H1 (cell line): ENCODE measurements around the gene CCDC81. TPM values are rescaled to one million over a fixed set of nuclear protein-coding genes. Genes with fewer than 3 reads are reported as not detected.

ENCODE experiments used
- CTCF ChIA-PET: fragments of 300-600 bp; sonication (Branson Sonifier 250); formaldehyde crosslinking; loops from one replicate; lab custom pipeline; 2021; ENCODE audit not compliant: partially characterized antibody; lab: Charles Lee
- POLR2A ChIA-PET: fragments of 300-600 bp; sonication (Branson Sonifier 250); formaldehyde crosslinking; loops from one replicate; lab custom pipeline; 2021; ENCODE audit warnings: inconsistent platforms; ENCODE audit not compliant: partially characterized antibody; lab: Charles Lee
- DNase-seq, 2 experiments: peaks; one replicate each; pipeline versions ENCODE4 v3.0.0 to v3.0.0-alpha.2; 2010 to 2022; ENCODE audit warnings: low spot score in 2 of 2, low read depth in 1 of 2, mixed read lengths in 1 of 2
- FAIRE-seq: peaks from 2 replicates; lab custom pipeline; 2011; peaks lifted over from hg19 to GRCh38; lab: Jason Lieb, UNC
- H2AFZ ChIP-seq: 2 replicates; pipeline ENCODE4 v1.8.1; 2012; ENCODE audit warnings: low read length, inconsistent platforms
- H2AK5ac ChIP-seq: 2 replicates; pipeline ENCODE4 v1.6.1; 2013; ENCODE audit warnings: low read depth, low read length
- H2BK120ac ChIP-seq: replicated peaks from 2 replicates; pipeline ENCODE3; 2013; ENCODE audit warnings: low read depth, low read length, inconsistent platforms
- H2BK12ac ChIP-seq: 2 replicates; pipeline ENCODE4 v1.6.1; 2013; ENCODE audit warnings: low read depth, low read length
- H2BK15ac ChIP-seq: 2 replicates; pipeline ENCODE4 v1.6.1; 2013; ENCODE audit warnings: low read length
- H2BK20ac ChIP-seq: 2 replicates; pipeline ENCODE4 v1.6.1; 2013; ENCODE audit warnings: low read length
- H2BK5ac ChIP-seq: 2 replicates; pipeline ENCODE4 v1.6.1; 2013; ENCODE audit warnings: low read depth, low read length
- H3K14ac ChIP-seq: 2 replicates; pipeline ENCODE4 v1.6.1; 2013; ENCODE audit warnings: inconsistent platforms; ENCODE audit not compliant: insufficient read length
- H3K18ac ChIP-seq: 2 replicates; pipeline ENCODE4 v1.6.1; 2013; ENCODE audit warnings: low read length; ENCODE audit errors: extremely low read depth
- H3K23ac ChIP-seq: 2 replicates; pipeline ENCODE4 v1.6.1; 2013; ENCODE audit warnings: inconsistent platforms; ENCODE audit not compliant: insufficient read length
- H3K23me2 ChIP-seq: 2 replicates; pipeline ENCODE4 v1.6.1; 2013; ENCODE audit warnings: low read depth, low read length
- H3K27ac ChIP-seq: 2 replicates; pipeline ENCODE4 v1.6.1; 2011; ENCODE audit warnings: low read depth, low read length, inconsistent platforms
- H3K27me3 ChIP-seq, 4 experiments: replicated peaks in 1 of 4; 1 replicate in 1 of 4; 2 replicates in 3 of 4; pipeline versions ENCODE4 v1.6.1 to v1.8.1; 2011 to 2013; ENCODE audit warnings: low read length in 3 of 4, mild to moderate bottlenecking in 3 of 4, inconsistent platforms in 2 of 4, mixed read lengths in 2 of 4, moderate library complexity in 1 of 4; ENCODE audit not compliant: control insufficient read depth in 3 of 4, insufficient read depth in 3 of 4; ENCODE audit errors: extremely low read depth in 1 of 4
- H3K36me3 ChIP-seq, 4 experiments: 2 replicates each; pipeline versions ENCODE4 v1.6.1 to v1.8.1; 2011 to 2013; ENCODE audit warnings: mild to moderate bottlenecking in 4 of 4, low read length in 3 of 4, moderate library complexity in 2 of 4, control low read depth in 1 of 4, inconsistent platforms in 1 of 4; ENCODE audit not compliant: insufficient read depth in 4 of 4, control insufficient read depth in 2 of 4
- H3K4ac ChIP-seq: replicated peaks from 2 replicates; pipeline ENCODE3; 2013; ENCODE audit warnings: low read length, low read depth, mixed read lengths, inconsistent platforms; ENCODE audit not compliant: insufficient read length
- H3K4me1 ChIP-seq, 4 experiments: replicated peaks in 1 of 4; 1 replicate in 1 of 4; 2 replicates in 3 of 4; pipeline versions ENCODE4 v1.6.1 to v1.8.1; 2011 to 2013; ENCODE audit warnings: low read length in 3 of 4, inconsistent platforms in 2 of 4, mixed read lengths in 1 of 4; ENCODE audit not compliant: insufficient read depth in 4 of 4, control insufficient read depth in 3 of 4
- H3K4me2 ChIP-seq, 2 experiments: 2 replicates each; pipeline versions ENCODE4 v1.6.1 to v1.8.1; 2011 to 2013; ENCODE audit warnings: low read depth in 2 of 2, low read length in 2 of 2, control low read depth in 1 of 2, inconsistent platforms in 1 of 2, mild to moderate bottlenecking in 1 of 2; ENCODE audit not compliant: insufficient read depth in 1 of 2
- H3K4me3 ChIP-seq, 4 experiments: fragments of 200-600, 300-600 bp in 1 of 4; sonication (generic), shearing (Covaris generic), sonication (Bioruptor Twin) in 1 of 4; 2 replicates each; pipeline versions ENCODE4 v1.5.1 to v1.8.1; 2011 to 2016; ENCODE audit warnings: low read length in 4 of 4, low read depth in 3 of 4, control low read depth in 2 of 4, inconsistent platforms in 2 of 4, mild to moderate bottlenecking in 2 of 4, mixed read lengths in 1 of 4, moderate library complexity in 1 of 4; ENCODE audit not compliant: insufficient read depth in 2 of 4; ENCODE audit errors: extremely low read depth in 1 of 4
- H3K56ac ChIP-seq: replicated peaks from 2 replicates; pipeline ENCODE3; 2013; ENCODE audit warnings: low read depth, mild to moderate bottlenecking, mixed read lengths, low read length, inconsistent platforms; ENCODE audit not compliant: insufficient read length
- H3K79me1 ChIP-seq: 2 replicates; pipeline ENCODE4 v1.6.1; 2013; ENCODE audit warnings: low read depth, low read length, control low read depth
- H3K79me2 ChIP-seq, 2 experiments: 2 replicates each; pipeline versions ENCODE4 v1.6.1 to v1.8.1; 2012 to 2013; ENCODE audit warnings: low read length in 2 of 2, mild to moderate bottlenecking in 2 of 2, inconsistent platforms in 1 of 2; ENCODE audit not compliant: insufficient read depth in 2 of 2, control insufficient read depth in 1 of 2
- H3K9ac ChIP-seq, 4 experiments: replicated peaks in 1 of 4; 1 replicate in 1 of 4; 2 replicates in 3 of 4; pipeline versions ENCODE4 v1.6.1 to v1.8.1; 2011 to 2013; ENCODE audit warnings: low read depth in 3 of 4, low read length in 3 of 4, control low read depth in 2 of 4, mild to moderate bottlenecking in 2 of 4, moderate library complexity in 2 of 4, inconsistent platforms in 1 of 4; ENCODE audit errors: extremely low read depth in 1 of 4
- H3K9me3 ChIP-seq, 2 experiments: 2 replicates each; pipeline versions ENCODE4 v1.6.1 to v1.8.1; 2012 to 2013; ENCODE audit warnings: mild to moderate bottlenecking in 2 of 2, moderate library complexity in 2 of 2, control low read depth in 1 of 2, inconsistent platforms in 1 of 2, low read depth in 1 of 2, low read length in 1 of 2, mixed read lengths in 1 of 2; ENCODE audit not compliant: insufficient read depth in 2 of 2
- H4K20me1 ChIP-seq, 2 experiments: replicated peaks in 1 of 2; 2 replicates each; pipeline versions ENCODE3 to v1.8.1; 2011 to 2013; ENCODE audit warnings: inconsistent platforms in 2 of 2, low read length in 2 of 2, mild to moderate bottlenecking in 1 of 2; ENCODE audit not compliant: insufficient read depth in 2 of 2, control insufficient read depth in 1 of 2
- H4K5ac ChIP-seq: 2 replicates; pipeline ENCODE4 v1.6.1; 2013; ENCODE audit warnings: low read length, low read depth, mixed read lengths, inconsistent platforms; ENCODE audit not compliant: insufficient read length
- H4K8ac ChIP-seq: 2 replicates; pipeline ENCODE4 v1.8.0; 2013; ENCODE audit warnings: mild to moderate bottlenecking, moderate library complexity, low read length, inconsistent platforms; ENCODE audit not compliant: insufficient read depth; ENCODE audit errors: extremely low read depth
- H4K91ac ChIP-seq: replicated peaks from 2 replicates; pipeline ENCODE3; 2013; ENCODE audit warnings: low read length, mixed read lengths, inconsistent platforms; ENCODE audit not compliant: insufficient read length
- BCL11A ChIP-seq, 2 experiments: IDR thresholded peaks; one replicate each; pipeline ENCODE4 v1.6.1; 2011; ENCODE audit warnings: low read depth in 2 of 2, low read length in 2 of 2, mild to moderate bottlenecking in 2 of 2
- CEBPB ChIP-seq: IDR thresholded peaks from 2 replicates; pipeline ENCODE4 v1.6.1; 2012; ENCODE audit warnings: low read depth, low read length
- SIRT6 ChIP-seq: IDR thresholded peaks from one replicate; pipeline ENCODE4 v1.7.1; 2012; ENCODE audit warnings: low read length, inconsistent platforms
- SIX5 ChIP-seq: IDR thresholded peaks from 2 replicates; pipeline ENCODE4 v1.6.1; 2011; ENCODE audit warnings: mild to moderate bottlenecking, low read depth, low read length
- SP1 ChIP-seq: IDR thresholded peaks from 2 replicates; pipeline ENCODE4 v1.6.1; 2011; ENCODE audit warnings: low read depth, low read length
- WGBS, 2 experiments: shearing (Covaris generic) in 1 of 2; methylation state at CpG; one replicate each; pipeline versions ENCODE4 v1.1.6 to v1.1.7; 2013 to 2015; ENCODE audit warnings: low lambda C conversion rate in 2 of 2, mixed read lengths in 2 of 2, inconsistent platforms in 1 of 2, low coverage in 1 of 2, missing lambda C conversion rate in 1 of 2; ENCODE audit not compliant: insufficient replicate concordance in 2 of 2, insufficient coverage in 1 of 2, insufficient read length in 1 of 2; ENCODE audit errors: extremely low coverage in 1 of 2, missing lambda C conversion rate in 1 of 2; 5-methylcytosine and 5-hydroxymethylcytosine counted together
- polyA plus RNA-seq, 7 experiments: library from polyadenylated mRNA; depleted of rRNA in 3 of 7; stranded (reverse) in 5 of 7; unstranded in 2 of 7; fragments of >200 nt in 5 of 7; fragments of 200-250 nt in 2 of 7; gene quantifications; 1 replicate in 5 of 7; 2 replicates in 1 of 7; 4 replicates in 1 of 7; pipeline versions ENCODE4 v1.2.1 to v1.2.3, GENCODE V29; 2011 to 2013; ENCODE audit warnings: missing spikeins in 2 of 7, mixed read lengths in 2 of 7
- total RNA-seq: library from RNA; stranded (reverse); fragmentation: NEBNext Ultra II Directional; extraction: Animal tissue kit (Norgen Biotek cat#: 25700); gene quantifications from 2 replicates; pipeline ENCODE4 v1.2.1, GENCODE V29; 2021

CCDC81 gene
- total and polyA plus RNA-seq, 2 of the 8 experiments (the other 6 are each of a cell fraction or from before 2014, with no cell fraction given): 0.30 to 0.58 TPM

DNA sequence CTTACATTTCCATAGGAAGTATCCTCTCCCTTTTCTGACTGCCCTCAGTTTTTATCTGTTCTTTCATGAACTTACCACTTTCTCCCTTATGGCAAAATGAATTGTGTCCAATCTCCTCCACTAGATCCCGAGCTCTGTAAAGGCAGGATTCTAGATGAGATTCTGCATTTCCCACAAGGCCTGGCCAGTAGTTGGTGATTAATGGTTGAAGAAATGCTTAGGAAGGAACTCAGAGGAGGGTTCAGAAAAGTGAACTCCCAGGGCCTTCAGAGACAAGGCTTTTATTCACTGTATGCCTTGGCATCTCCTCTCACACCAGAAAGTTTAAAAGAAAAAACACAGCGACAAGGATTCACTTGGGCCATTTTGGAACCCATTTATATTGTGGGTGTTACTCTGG is 66.2 kb downstream of the CCDC81 start:
- H3K4ac ChIP-seq: no peak overlapping the region
- no peak overlapping the region for H2BK120ac ChIP-seq
- no peak overlapping the region for H2BK12ac ChIP-seq
- H4K8ac ChIP-seq: no peak overlapping the region
- WGBS, 2 experiments: 84% methylated on average over 2 of the region's 2 CpGs; no CpG with 5 or more reads in 1 of the 2 experiments
- no peak overlapping the region for H3K14ac ChIP-seq
- no peak for DNase-seq
- no peak overlapping the region for H3K56ac ChIP-seq
- H4K91ac ChIP-seq: no peak overlapping the region
- H3K79me2 ChIP-seq: no peaks in the 10 kb centered on the region
- H3K18ac ChIP-seq: no peak overlapping the region
- H2AFZ ChIP-seq: no peak overlapping the region
- no peak overlapping the region for H2BK5ac ChIP-seq
- no peak overlapping the region for H3K9ac ChIP-seq
- no peak overlapping the region for H2AK5ac ChIP-seq
- no peaks in the 10 kb centered on the region for H3K23me2 ChIP-seq
- POLR2A ChIA-PET: no interaction called here
- no peak overlapping the region for H3K27ac ChIP-seq
- no peak overlapping the region for H4K5ac ChIP-seq
- no peaks in the 10 kb centered on the region for H3K9me3 ChIP-seq
- no peak for FAIRE-seq
- H3K4me3 ChIP-seq: no peak overlapping the region
- no peaks in the 10 kb centered on the region for H3K79me1 ChIP-seq
- H3K27me3 ChIP-seq: no peaks in the 10 kb centered on the region; a peak in 1 of 7 replicates
- CTCF ChIA-PET: interaction anchor here (1.6 to 2.4 kb wide), 2 partner anchors 16 to 168 kb away, joined by 6 read pairs; no protein-coding TSS in a partner anchor
- H3K23ac ChIP-seq: no peak overlapping the region
- no peak overlapping the region for H2BK15ac ChIP-seq
- no peaks in the 10 kb centered on the region for H3K36me3 ChIP-seq
- no peaks in the 10 kb centered on the region for H3K4me1 ChIP-seq
- H3K4me2 ChIP-seq: no peak overlapping the region
- H4K20me1 ChIP-seq: no peaks in the 10 kb centered on the region
- H2BK20ac ChIP-seq: no peak overlapping the region
- no peak for TF ChIP-seq SIRT6
- no peak for TF ChIP-seq CEBPB
- no peak for TF ChIP-seq SIX5
- no peak for TF ChIP-seq BCL11A (IDR thresholded peaks at IDR 0.05; ENCODE audit: low read depth in 2 of 2, low read length in 2 of 2)
- TF ChIP-seq SP1: no peak
